Measurements from ENCODE around the gene PCBP4.

PCBP4 gene

GRCh38 chr3:51935886-51936755 is 31.1 kb downstream of the PCBP4 start:
- Histone ChIP-seq H3K27ac (no peak overlapping the region), H3K4me3 (no peak overlapping the region)
- DNase-seq (ENCODE audit: low spot score) = no peak
- no peak for TF ChIP-seq CTCF (IDR thresholded peaks at IDR 0.05)

GRCh38 chr3:51934991-51935885 is 32.0 kb downstream of the PCBP4 start:
- Histone ChIP-seq H3K27ac (no peak overlapping the region), H3K4me3 (no peak overlapping the region)
- TF ChIP-seq CTCF (IDR thresholded peaks at IDR 0.05) = no peak
- no peak for DNase-seq (ENCODE audit: low spot score)

GRCh38 chr3:51934139-51934850 is 33.0 kb downstream of the PCBP4 start:
- Histone ChIP-seq H3K27ac (no peak overlapping the region), H3K4me3 (no peak overlapping the region)
- no peak for DNase-seq (ENCODE audit: low spot score)
- TF ChIP-seq CTCF (IDR thresholded peaks at IDR 0.05) = no peak

- H3K4me3 ChIP-seq = no peak overlapping the region
- no peak overlapping the region for H3K27ac ChIP-seq
- DNase-seq (ENCODE audit: low spot score) = no peak
- no peak for TF ChIP-seq CTCF (IDR thresholded peaks at IDR 0.05)
These were observed 33.6 kb downstream of the PCBP4 start for GRCh38 chr3:51933471-51934138.

GRCh38 chr3:51932471-51933370 is 34.5 kb downstream of the PCBP4 start:
- Histone ChIP-seq H3K27ac (no peak overlapping the region), H3K4me3 (no peak overlapping the region)
- DNase-seq (ENCODE audit: low spot score) = no peak
- TF ChIP-seq CTCF (IDR thresholded peaks at IDR 0.05) = no peak

GRCh38 chr3:51931756-51932155 is 35.5 kb downstream of the PCBP4 start:
- DNase-seq (ENCODE audit: low spot score) = no peak
- no peak for TF ChIP-seq CTCF (IDR thresholded peaks at IDR 0.05)
- no peak overlapping the region for H3K4me3 ChIP-seq
- H3K27ac ChIP-seq = no peak overlapping the region

Data from coronary artery (tissue), 2 donors.